ENCODE results near the gene TNRC6B.

The TNRC6B gene

DNA sequence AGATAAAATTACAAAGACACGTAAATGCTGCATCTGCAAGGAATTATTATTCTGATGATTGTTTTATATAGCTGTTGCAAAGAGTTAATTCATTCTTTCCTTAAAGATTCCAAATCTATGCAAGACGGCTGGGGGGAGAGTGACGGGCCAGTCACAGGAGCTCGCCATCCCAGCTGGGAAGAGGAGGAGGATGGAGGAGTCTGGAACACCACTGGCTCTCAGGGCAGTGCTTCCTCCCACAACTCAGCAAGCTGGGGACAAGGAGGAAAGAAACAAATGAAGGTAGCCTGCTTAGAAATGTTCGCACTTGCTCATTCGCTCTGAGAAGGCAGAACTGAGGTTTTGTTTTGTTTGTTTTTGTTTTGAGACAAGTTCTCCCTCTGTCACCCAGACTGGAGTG, 95.6 kb downstream of the TNRC6B start:
- Histone ChIP-seq H3K36me3 (ENCODE audit: control insufficient read depth in 2 of 2, insufficient read depth in 1 of 2, low read length in 2 of 2) (peaks cover 14 to 31% of the 10 kb centered on the region in 2 experiments), H3K27ac (ENCODE audit: extremely low read depth, low read depth, low read length) (no peak overlapping the region), H3K4me1 (ENCODE audit: control insufficient read depth, insufficient read depth, low read length) (no peaks in the 10 kb centered on the region), H3K9me3 (ENCODE audit: control insufficient read depth, insufficient read depth, low read depth, low read length) (no peaks in the 10 kb centered on the region), H3K4me3 (ENCODE audit: low read depth, low read length) (no peak overlapping the region)
- CTCF ChIA-PET, result no interaction called here
- TF ChIP-seq, protein P1, sequence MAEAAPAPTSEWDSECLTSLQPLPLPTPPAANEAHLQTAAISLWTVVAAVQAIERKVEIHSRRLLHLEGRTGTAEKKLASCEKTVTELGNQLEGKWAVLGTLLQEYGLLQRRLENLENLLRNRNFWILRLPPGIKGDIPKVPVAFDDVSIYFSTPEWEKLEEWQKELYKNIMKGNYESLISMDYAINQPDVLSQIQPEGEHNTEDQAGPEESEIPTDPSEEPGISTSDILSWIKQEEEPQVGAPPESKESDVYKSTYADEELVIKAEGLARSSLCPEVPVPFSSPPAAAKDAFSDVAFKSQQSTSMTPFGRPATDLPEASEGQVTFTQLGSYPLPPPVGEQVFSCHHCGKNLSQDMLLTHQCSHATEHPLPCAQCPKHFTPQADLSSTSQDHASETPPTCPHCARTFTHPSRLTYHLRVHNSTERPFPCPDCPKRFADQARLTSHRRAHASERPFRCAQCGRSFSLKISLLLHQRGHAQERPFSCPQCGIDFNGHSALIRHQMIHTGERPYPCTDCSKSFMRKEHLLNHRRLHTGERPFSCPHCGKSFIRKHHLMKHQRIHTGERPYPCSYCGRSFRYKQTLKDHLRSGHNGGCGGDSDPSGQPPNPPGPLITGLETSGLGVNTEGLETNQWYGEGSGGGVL (tag by site-specific recombination; IDR thresholded peaks at IDR 0.05), result no peak
- POLR2A ChIA-PET, result interaction anchor here (1.4 kb wide), 1 partner anchor 96 kb away, joined by 3 read pairs; the partner anchor contains the start of gene TNRC6B

DNA sequence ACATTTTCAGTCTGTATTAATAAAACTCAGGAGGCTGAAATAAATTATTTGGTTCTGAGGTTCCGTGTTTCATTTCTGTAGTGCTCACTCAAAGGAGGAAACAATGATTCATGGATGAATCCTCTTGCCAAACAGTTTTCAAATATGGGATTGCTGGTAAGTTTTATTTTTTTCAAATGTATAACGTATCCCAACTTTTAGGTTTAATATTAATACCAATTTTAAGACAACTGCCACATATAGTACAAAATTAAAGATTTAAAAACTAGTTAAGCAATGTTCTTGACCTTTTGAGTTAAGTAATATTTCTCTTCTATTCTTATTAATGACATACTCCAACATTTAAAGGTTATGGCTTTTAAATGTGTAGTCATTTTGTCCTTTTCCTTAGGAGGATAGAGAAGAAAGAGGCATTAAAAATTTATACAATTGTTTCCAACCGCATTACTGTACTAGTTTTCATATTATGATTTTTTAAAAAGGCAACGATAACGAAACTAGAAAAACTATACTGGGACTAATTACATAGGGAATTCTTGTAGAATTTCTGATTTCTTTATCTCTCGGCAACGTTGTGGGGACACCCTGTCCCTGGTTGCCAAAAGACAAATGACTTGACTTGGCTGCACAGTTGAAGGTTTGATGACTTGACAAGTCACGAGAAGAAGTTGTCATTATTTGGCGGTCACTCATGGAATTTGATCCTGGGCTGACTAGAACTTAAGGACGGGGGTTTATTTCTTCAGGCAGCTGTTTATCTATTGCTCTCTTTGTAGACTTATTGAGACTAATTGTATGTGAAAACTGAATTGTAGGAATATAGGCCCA, 99.5 kb downstream of the TNRC6B start:
- Histone ChIP-seq H3K9me3 (ENCODE audit: control insufficient read depth, insufficient read depth, low read depth, low read length) (no peaks in the 10 kb centered on the region), H3K4me1 (ENCODE audit: control insufficient read depth, insufficient read depth, low read length) (no peaks in the 10 kb centered on the region), H3K36me3 (ENCODE audit: control insufficient read depth in 2 of 2, insufficient read depth in 1 of 2, low read length in 2 of 2) (peaks cover 15 to 53% of the 10 kb centered on the region in 2 experiments), H3K27ac (ENCODE audit: extremely low read depth, low read depth, low read length) (no peak overlapping the region), H3K4me3 (ENCODE audit: low read depth, low read length) (no peak overlapping the region)
- CTCF ChIA-PET, result no interaction called here
- POLR2A ChIA-PET, result no interaction called here
- TF ChIP-seq, protein P2, sequence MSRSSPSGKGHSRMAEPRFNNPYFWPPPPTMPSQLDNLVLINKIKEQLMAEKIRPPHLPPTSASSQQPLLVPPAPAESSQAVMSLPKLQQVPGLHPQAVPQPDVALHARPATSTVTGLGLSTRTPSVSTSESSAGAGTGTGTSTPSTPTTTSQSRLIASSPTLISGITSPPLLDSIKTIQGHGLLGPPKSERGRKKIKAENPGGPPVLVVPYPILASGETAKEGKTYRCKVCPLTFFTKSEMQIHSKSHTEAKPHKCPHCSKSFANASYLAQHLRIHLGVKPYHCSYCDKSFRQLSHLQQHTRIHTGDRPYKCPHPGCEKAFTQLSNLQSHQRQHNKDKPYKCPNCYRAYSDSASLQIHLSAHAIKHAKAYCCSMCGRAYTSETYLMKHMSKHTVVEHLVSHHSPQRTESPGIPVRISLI (tag by site-specific recombination; IDR thresholded peaks at IDR 0.05), result no peak
- TF ChIP-seq ZNF211 (tag by site-specific recombination; IDR thresholded peaks at IDR 0.05; ENCODE audit: low read depth) (no peak), SETDB1 (IDR thresholded peaks at IDR 0.05; ENCODE audit: insufficient read length, low read length) (no peak), ZNF214 (tag by site-specific recombination; IDR thresholded peaks at IDR 0.05; ENCODE audit: borderline replicate concordance) (no peak), ZNF585B (tag by site-specific recombination; IDR thresholded peaks at IDR 0.05) (no peak)
- TF ChIP-seq, protein P3, sequence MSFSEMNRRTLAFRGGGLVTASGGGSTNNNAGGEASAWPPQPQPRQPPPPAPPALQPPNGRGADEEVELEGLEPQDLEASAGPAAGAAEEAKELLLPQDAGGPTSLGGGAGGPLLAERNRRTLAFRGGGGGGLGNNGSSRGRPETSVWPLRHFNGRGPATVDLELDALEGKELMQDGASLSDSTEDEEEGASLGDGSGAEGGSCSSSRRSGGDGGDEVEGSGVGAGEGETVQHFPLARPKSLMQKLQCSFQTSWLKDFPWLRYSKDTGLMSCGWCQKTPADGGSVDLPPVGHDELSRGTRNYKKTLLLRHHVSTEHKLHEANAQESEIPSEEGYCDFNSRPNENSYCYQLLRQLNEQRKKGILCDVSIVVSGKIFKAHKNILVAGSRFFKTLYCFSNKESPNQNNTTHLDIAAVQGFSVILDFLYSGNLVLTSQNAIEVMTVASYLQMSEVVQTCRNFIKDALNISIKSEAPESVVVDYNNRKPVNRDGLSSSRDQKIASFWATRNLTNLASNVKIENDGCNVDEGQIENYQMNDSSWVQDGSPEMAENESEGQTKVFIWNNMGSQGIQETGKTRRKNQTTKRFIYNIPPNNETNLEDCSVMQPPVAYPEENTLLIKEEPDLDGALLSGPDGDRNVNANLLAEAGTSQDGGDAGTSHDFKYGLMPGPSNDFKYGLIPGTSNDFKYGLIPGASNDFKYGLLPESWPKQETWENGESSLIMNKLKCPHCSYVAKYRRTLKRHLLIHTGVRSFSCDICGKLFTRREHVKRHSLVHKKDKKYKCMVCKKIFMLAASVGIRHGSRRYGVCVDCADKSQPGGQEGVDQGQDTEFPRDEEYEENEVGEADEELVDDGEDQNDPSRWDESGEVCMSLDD (tag by site-specific recombination; IDR thresholded peaks at IDR 0.05), result no peak

DNA sequence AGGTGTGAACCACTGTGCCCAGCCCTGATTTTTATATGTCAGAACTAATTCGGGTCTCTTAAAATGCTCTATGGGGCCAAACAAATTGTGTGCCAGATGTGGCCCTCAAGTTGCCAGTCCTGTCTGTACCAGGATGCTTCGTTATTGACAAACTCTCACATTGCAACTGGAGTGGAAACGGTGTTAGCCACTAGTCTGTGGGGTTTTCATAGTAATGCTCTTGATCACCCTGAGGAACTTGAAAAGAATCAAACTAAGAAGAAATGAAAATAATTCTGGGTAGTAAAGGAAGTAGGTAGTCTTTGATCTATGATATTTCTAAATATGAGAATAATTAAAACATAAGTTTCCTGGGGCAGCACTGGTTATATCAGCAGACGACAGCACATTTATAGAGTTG, 101.3 kb downstream of the TNRC6B start:
- H3K4me3 ChIP-seq (ENCODE audit: low read depth, low read length), result no peak overlapping the region
- no peaks in the 10 kb centered on the region for H3K4me1 ChIP-seq (ENCODE audit: control insufficient read depth, insufficient read depth, low read length)
- POLR2A ChIA-PET, result no interaction called here
- H3K9me3 ChIP-seq (ENCODE audit: control insufficient read depth, insufficient read depth, low read depth, low read length), result no peaks in the 10 kb centered on the region
- peaks cover 18 to 42% of the 10 kb centered on the region in 2 experiments for H3K36me3 ChIP-seq (ENCODE audit: control insufficient read depth in 2 of 2, insufficient read depth in 1 of 2, low read length in 2 of 2)
- TF ChIP-seq ZNF530 (tag by site-specific recombination; IDR thresholded peaks at IDR 0.05; ENCODE audit: low read depth) (no peak), ZNF302 (tag by site-specific recombination; IDR thresholded peaks at IDR 0.05; ENCODE audit: low read depth) (no peak), ZFP69B (tag by site-specific recombination; IDR thresholded peaks at IDR 0.05) (no peak), ZNF350 (tag by site-specific recombination; IDR thresholded peaks at IDR 0.05) (no peak), ZNF354C (tag by site-specific recombination; IDR thresholded peaks at IDR 0.05; ENCODE audit: borderline replicate concordance, low read depth) (no peak), ZNF747 (tag by site-specific recombination; IDR thresholded peaks at IDR 0.05) (no peak), ZNF366 (tag by site-specific recombination; conservative IDR thresholded peaks at IDR 0.05) (no peak), ZNF248 (tag by site-specific recombination; IDR thresholded peaks at IDR 0.05) (no peak), GLI2 (tag by site-specific recombination; IDR thresholded peaks at IDR 0.05; ENCODE audit: borderline replicate concordance, low read depth) (no peak), ZNF146 (tag by site-specific recombination; IDR thresholded peaks at IDR 0.05) (no peak)
- TF ChIP-seq, protein P4, sequence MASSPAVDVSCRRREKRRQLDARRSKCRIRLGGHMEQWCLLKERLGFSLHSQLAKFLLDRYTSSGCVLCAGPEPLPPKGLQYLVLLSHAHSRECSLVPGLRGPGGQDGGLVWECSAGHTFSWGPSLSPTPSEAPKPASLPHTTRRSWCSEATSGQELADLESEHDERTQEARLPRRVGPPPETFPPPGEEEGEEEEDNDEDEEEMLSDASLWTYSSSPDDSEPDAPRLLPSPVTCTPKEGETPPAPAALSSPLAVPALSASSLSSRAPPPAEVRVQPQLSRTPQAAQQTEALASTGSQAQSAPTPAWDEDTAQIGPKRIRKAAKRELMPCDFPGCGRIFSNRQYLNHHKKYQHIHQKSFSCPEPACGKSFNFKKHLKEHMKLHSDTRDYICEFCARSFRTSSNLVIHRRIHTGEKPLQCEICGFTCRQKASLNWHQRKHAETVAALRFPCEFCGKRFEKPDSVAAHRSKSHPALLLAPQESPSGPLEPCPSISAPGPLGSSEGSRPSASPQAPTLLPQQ (tag by site-specific recombination; IDR thresholded peaks at IDR 0.05), result no peak
- TF ChIP-seq, protein P5, sequence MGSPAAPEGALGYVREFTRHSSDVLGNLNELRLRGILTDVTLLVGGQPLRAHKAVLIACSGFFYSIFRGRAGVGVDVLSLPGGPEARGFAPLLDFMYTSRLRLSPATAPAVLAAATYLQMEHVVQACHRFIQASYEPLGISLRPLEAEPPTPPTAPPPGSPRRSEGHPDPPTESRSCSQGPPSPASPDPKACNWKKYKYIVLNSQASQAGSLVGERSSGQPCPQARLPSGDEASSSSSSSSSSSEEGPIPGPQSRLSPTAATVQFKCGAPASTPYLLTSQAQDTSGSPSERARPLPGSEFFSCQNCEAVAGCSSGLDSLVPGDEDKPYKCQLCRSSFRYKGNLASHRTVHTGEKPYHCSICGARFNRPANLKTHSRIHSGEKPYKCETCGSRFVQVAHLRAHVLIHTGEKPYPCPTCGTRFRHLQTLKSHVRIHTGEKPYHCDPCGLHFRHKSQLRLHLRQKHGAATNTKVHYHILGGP (tag by site-specific recombination; IDR thresholded peaks at IDR 0.05), result no peak
- CTCF ChIA-PET, result no interaction called here
- H3K27ac ChIP-seq (ENCODE audit: extremely low read depth, low read depth, low read length), result no peak overlapping the region
